K562 (cell line): ENCODE measurements around the gene ABCB4. TPM values are rescaled to one million over a fixed set of nuclear protein-coding genes. Genes with fewer than 3 reads are reported as not detected.

Experiments
- ATAC-seq: fragments of 200-7000 bp; cut with Tn5 transposase; 3 replicates; pipeline ENCODE4 v1.9.1; 2020; ENCODE audit warnings: moderate library complexity
- BruUV-seq: library from RNA; stranded (reverse); fragments of 400-500 nt; replicated peaks from 2 replicates; lab custom pipeline; 2021; lab: Mats Ljungman, UMichigan
- CTCF ChIA-PET: fragments of 300-600 bp; formaldehyde crosslinking; extraction: SDS; loops from one replicate; lab custom pipeline; 2021; ENCODE audit warnings: low intra/inter-chr PET ratio; lab: Yijun Ruan, JAX
- POLR2A ChIA-PET: fragments of 300-600, 350-650 bp; sonication (Branson Sonifier 250); formaldehyde crosslinking; extraction: SDS; loops from one replicate; lab custom pipeline; 2021; ENCODE audit warnings: antibody characterized with exemption, inconsistent platforms; lab: Yijun Ruan, JAX
- DNase-seq, 4 experiments: peaks; one replicate each; pipeline versions ENCODE4 v3.0.0 to v3.0.0-alpha.2; 2011 to 2018; ENCODE audit warnings: low spot score in 3 of 4, mixed read lengths in 3 of 4; ENCODE audit errors: extremely low read depth in 1 of 4
- FAIRE-seq: peaks from 2 replicates; lab custom pipeline; 2011; peaks lifted over from hg19 to GRCh38; lab: Jason Lieb, UNC
- H2AFZ ChIP-seq: 2 replicates; pipeline ENCODE4 v1.6.0; 2011; ENCODE audit warnings: low read depth, low read length, control low read depth, inconsistent platforms
- H3K27ac ChIP-seq: fragments of 200-600 bp; 3 replicates; pipeline ENCODE4 v1.8.0; 2011; ENCODE audit warnings: low read depth, mild to moderate bottlenecking, control low read depth, inconsistent platforms, low read length, moderate library complexity, mixed read lengths; ENCODE audit errors: extremely low read depth
- H3K27me3 ChIP-seq, 2 experiments: fragments of 300-600 bp in 1 of 2; 2 replicates in 1 of 2; 3 replicates in 1 of 2; pipeline versions ENCODE4 v1.6.0 to v1.8.0; 2011; ENCODE audit warnings: inconsistent platforms in 2 of 2, low read length in 2 of 2, mild to moderate bottlenecking in 1 of 2, mixed read lengths in 1 of 2, moderate library complexity in 1 of 2; ENCODE audit not compliant: control insufficient read depth in 2 of 2, insufficient read depth in 2 of 2
- H3K36me3 ChIP-seq: fragments of 300-600 bp; 3 replicates; pipeline ENCODE4 v1.8.0; 2011; ENCODE audit warnings: mild to moderate bottlenecking, low read length, inconsistent platforms; ENCODE audit not compliant: control insufficient read depth, insufficient read depth
- H3K4me1 ChIP-seq, 2 experiments: fragments of 200-600 bp in 1 of 2; replicated peaks in 1 of 2; 2 replicates in 1 of 2; 3 replicates in 1 of 2; pipeline versions ENCODE4 v1.5.1 to v1.8.0; 2011; ENCODE audit warnings: inconsistent platforms in 2 of 2, low read length in 2 of 2, mild to moderate bottlenecking in 1 of 2, mixed read lengths in 1 of 2, moderate library complexity in 1 of 2; ENCODE audit not compliant: control insufficient read depth in 2 of 2, insufficient read depth in 2 of 2
- H3K4me2 ChIP-seq: 2 replicates; pipeline ENCODE4 v1.6.1; 2011; ENCODE audit warnings: low read length, control low read depth, inconsistent platforms, mixed read lengths; ENCODE audit not compliant: insufficient read depth
- H3K4me3 ChIP-seq: fragments of 200-600 bp; sonication (generic), shearing (Covaris generic); 2 replicates; pipeline ENCODE4 v1.5.1; 2016; ENCODE audit warnings: control low read depth, inconsistent platforms
- H3K79me2 ChIP-seq: fragments of 200-600 bp; 3 replicates; pipeline ENCODE4 v1.8.0; 2011; ENCODE audit warnings: low read length, inconsistent platforms; ENCODE audit not compliant: control insufficient read depth, insufficient read depth
- H3K9ac ChIP-seq, 2 experiments: 2 replicates each; pipeline versions ENCODE4 v1.6.0 to v1.6.1; 2011; ENCODE audit warnings: low read depth in 2 of 2, low read length in 2 of 2, control low read depth in 1 of 2, inconsistent platforms in 1 of 2, mild to moderate bottlenecking in 1 of 2, mixed read lengths in 1 of 2; ENCODE audit not compliant: insufficient read depth in 1 of 2
- H3K9me1 ChIP-seq: one replicate; pipeline ENCODE4 v1.6.0; 2011; ENCODE audit warnings: inconsistent platforms, mild to moderate bottlenecking, low read length, moderate library complexity; ENCODE audit not compliant: control insufficient read depth, insufficient read depth
- H3K9me3 ChIP-seq: replicated peaks from 2 replicates; pipeline ENCODE4 v1.5.1; 2011; ENCODE audit warnings: low read depth, low read length, inconsistent platforms; ENCODE audit not compliant: control insufficient read depth, insufficient read depth
- H4K20me1 ChIP-seq: replicated peaks from 2 replicates; pipeline ENCODE4 v1.6.1; 2011; ENCODE audit warnings: low read length, inconsistent platforms, mixed read lengths; ENCODE audit not compliant: control insufficient read depth, insufficient read depth
- ATF2 ChIP-seq: sonication (generic); formaldehyde crosslinking; IDR thresholded peaks from 2 replicates; pipeline ENCODE4 v1.8.1; 2022; ENCODE audit warnings: missing genetic modification reagents
- CBX5 ChIP-seq: IDR thresholded peaks from 2 replicates; pipeline ENCODE4 v1.6.1; 2014; ENCODE audit warnings: low read depth, borderline replicate concordance
- DNMT1 ChIP-seq: fragments of 450-650 bp; IDR thresholded peaks from 2 replicates; pipeline ENCODE4 v1.6.1; 2016; ENCODE audit warnings: antibody characterized with exemption, mild to moderate bottlenecking
- MEIS2 ChIP-seq: fragments of 450-650 bp; IDR thresholded peaks from 2 replicates; pipeline ENCODE4 v1.6.1; 2014; ENCODE audit warnings: mild to moderate bottlenecking; ENCODE audit not compliant: partially characterized antibody
- NCOA4 ChIP-seq: fragments of 450-650 bp; IDR thresholded peaks from 2 replicates; pipeline ENCODE4 v1.6.1; 2018; ENCODE audit warnings: mild to moderate bottlenecking; ENCODE audit not compliant: partially characterized antibody
- PHB ChIP-seq: fragments of 250-450 bp; sonication (Bioruptor Pico); IDR thresholded peaks from 2 replicates; pipeline ENCODE4 v1.5.0; 2021
- RREB1 ChIP-seq: fragments of 250-450 bp; sonication (Bioruptor Pico); IDR thresholded peaks from 2 replicates; pipeline ENCODE4 v1.4.0; 2020
- TEAD1 ChIP-seq, 2 experiments: fragments of 450-650 bp in 1 of 2; sonication (generic) in 1 of 2; formaldehyde crosslinking; IDR thresholded peaks; 2 replicates each; pipeline versions ENCODE4 v1.4.0 to v1.8.0; 2020 to 2022; ENCODE audit warnings: mild to moderate bottlenecking in 2 of 2, missing genetic modification reagents in 1 of 2
- TSHZ1 ChIP-seq: fragments of 250-450 bp; sonication (Bioruptor Pico); IDR thresholded peaks from 2 replicates; pipeline ENCODE4 v1.4.0; 2020; ENCODE audit warnings: mild to moderate bottlenecking, moderate library complexity
- XRCC5 ChIP-seq: fragments of 200-400 bp; formaldehyde crosslinking; IDR thresholded peaks from 2 replicates; pipeline ENCODE4 v1.6.1; 2017; ENCODE audit warnings: low read depth, mild to moderate bottlenecking, low read length
- ZNF324 ChIP-seq: fragments of 250-450 bp; sonication (Bioruptor Pico); IDR thresholded peaks from 2 replicates; pipeline ENCODE4 v1.4.0; 2020; ENCODE audit warnings: mild to moderate bottlenecking
- WGBS: fragments of 100-300 bp; shearing (Covaris generic); methylation state at CpG from one replicate; pipeline ENCODE4 v1.1.6; 2016; ENCODE audit warnings: low coverage, mixed read lengths; ENCODE audit not compliant: insufficient coverage; ENCODE audit errors: missing lambda C conversion rate; 5-methylcytosine and 5-hydroxymethylcytosine counted together
- in situ Hi-C: fragments of 300-500 bp; cut with MboI; formaldehyde crosslinking; loops from 4 replicates; pipeline ENCODE4 v1.15.0; 2018; ENCODE audit warnings: inconsistent platforms, mixed read lengths
- intact Hi-C: fragments of 100-400 bp; cut with micrococcal nuclease; formaldehyde crosslinking; loops from 2 replicates; pipeline ENCODE4 v1.14.2; 2022
- polyA plus RNA-seq, 8 experiments: library from polyadenylated mRNA; depleted of rRNA in 4 of 8; stranded (reverse) in 5 of 8; unstranded in 3 of 8; fragments of >200 nt; fragmentation: Nextera tagmentation in 2 of 8; fragmentation: Illumina TruSeq in 1 of 8; extraction: Ambion mirVana in 2 of 8; extraction: Trizol in 1 of 8; gene quantifications; 2 replicates each; pipeline versions ENCODE4 v1.2.1 to v1.2.3, GENCODE V29; 2011 to 2014; ENCODE audit warnings: inconsistent platforms in 1 of 8, missing spikeins in 1 of 8
- total RNA-seq, 7 experiments: library from RNA; depleted of rRNA in 6 of 7; stranded (reverse); fragments of >200 nt in 6 of 7; fragmentation: Illumina TruSeq in 2 of 7; extraction: Trizol in 2 of 7; gene quantifications; 2 replicates each; pipeline versions ENCODE4 v1.2.1 to v1.2.3, GENCODE V29; 2011 to 2021; ENCODE audit warnings: low replicate concordance in 1 of 7

The ABCB4 gene
- total and polyA plus RNA-seq, 9 of the 15 experiments (the other 6 are each of a cell fraction or from before 2014, with no cell fraction given): 0.06 to 0.73 (median 0.40) TPM

GRCh38 chr7:87424075-87424474 lies 51.4 kb downstream of the ABCB4 start:
- BruUV-seq: no TSS peak
- under 1% methylated on average over 5 of the region's 5 CpGs for WGBS
- Histone ChIP-seq H3K79me2 (no peaks in the 10 kb centered on the region), H3K27ac (no peak overlapping the region), H3K9ac (no peak overlapping the region), H3K36me3 (no peaks in the 10 kb centered on the region), H3K4me2 (no peak overlapping the region), H2AFZ (no peak overlapping the region), H3K4me3 (no peak overlapping the region), H3K9me3 (no peaks in the 10 kb centered on the region), H3K9me1 (no peaks in the 10 kb centered on the region), H4K20me1 (no peaks in the 10 kb centered on the region), H3K27me3 (no peaks in the 10 kb centered on the region; a peak in 1 of 5 replicates), H3K4me1 (no peaks in the 10 kb centered on the region)
- POLR2A ChIA-PET: interaction anchor here (1.7 kb wide), 1 partner anchor 33 kb away, joined by 5 read pairs; no protein-coding TSS in a partner anchor
- FAIRE-seq (no peak), DNase-seq (no peak), ATAC-seq (no peak)
- intact Hi-C loops: no loop called here
- CTCF ChIA-PET: no interaction called here
- in situ Hi-C loops: loop anchor here (5.0 to 25.0 kb wide), 2 partner anchors 112 to 512 kb away; no protein-coding TSS in a partner anchor
- TF ChIP-seq TSHZ1 (CRISPR knock-in tag) (no peak), ZNF324 (CRISPR knock-in tag) (no peak), PHB (no peak), ATF2 (CRISPR knock-in tag) (no peak), XRCC5 (no peak), MEIS2 (no peak), CBX5 (no peak), RREB1 (CRISPR knock-in tag) (no peak), TEAD1 (CRISPR knock-in tag; IDR thresholded peaks at IDR 0.05) (no peak), DNMT1 (no peak), NCOA4 (no peak)
